GM21825 (cell line): ENCODE data around the gene EMP2.
"Not testable (repeated sequence)": the region's sequence is repeated elsewhere in the genome, so short reads cannot be mapped to it uniquely, and the experiment has no call there.

Experiments
- ATAC-seq: cut with Tn5 transposase; IDR thresholded peaks from one replicate; pipeline ENCODE4 v1.9.1; 2021; ENCODE audit warnings: mild to moderate bottlenecking, moderate library complexity; ENCODE audit not compliant: unreplicated experiment

The EMP2 gene, protein sequence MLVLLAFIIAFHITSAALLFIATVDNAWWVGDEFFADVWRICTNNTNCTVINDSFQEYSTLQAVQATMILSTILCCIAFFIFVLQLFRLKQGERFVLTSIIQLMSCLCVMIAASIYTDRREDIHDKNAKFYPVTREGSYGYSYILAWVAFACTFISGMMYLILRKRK

DNA sequence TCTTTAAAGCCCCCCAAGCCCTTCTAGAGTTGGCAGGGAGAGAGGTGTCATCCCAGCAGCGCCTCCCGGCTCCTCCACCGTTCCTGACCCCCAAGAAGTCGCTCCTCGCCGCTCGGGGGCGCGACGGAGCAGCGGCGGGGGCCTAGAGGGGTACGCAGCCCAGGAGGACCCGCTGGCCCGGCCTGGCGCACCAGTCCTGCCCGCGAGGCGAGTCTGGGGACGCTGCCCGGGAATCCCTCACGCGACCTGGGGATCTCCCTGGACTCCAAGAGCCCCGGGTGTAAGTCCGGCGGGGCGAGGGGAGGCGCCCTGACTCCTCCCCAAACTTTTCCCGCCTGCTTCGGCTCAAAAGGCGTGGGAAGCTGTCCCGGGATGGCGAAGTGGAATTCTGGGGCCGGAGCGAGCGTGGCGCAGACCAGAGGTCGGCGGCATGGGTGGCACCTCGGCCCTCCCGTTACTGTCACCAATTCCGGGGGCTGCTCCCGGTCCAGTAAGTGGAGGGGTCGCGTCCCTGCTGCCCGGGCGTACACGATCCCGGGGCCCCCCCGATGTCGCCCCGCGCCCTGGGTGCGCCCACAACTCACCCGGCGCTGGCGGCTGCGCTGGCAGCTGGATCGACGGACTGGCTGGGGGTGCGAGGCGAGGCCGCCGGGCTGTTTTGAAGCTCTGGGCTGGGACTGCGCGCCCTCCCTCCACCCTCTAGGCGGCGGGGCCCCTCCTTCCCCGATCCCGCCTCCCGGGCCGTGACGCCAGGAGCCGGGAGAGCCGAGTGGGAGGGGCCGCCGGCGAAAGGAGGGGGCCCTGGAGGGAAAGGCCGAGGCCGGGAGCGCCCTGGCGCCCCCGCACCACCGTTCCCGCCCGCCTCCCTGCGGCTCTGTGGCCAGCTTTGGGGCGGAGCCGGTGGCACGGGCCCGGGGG, at the start of gene EMP2:
Gene EMP2 (minus strand): TSS at position 634 of the 918 bp plus-strand sequence. CDS start 32,981 bp downstream, outside the sequence.
- no peak for ATAC-seq

DNA sequence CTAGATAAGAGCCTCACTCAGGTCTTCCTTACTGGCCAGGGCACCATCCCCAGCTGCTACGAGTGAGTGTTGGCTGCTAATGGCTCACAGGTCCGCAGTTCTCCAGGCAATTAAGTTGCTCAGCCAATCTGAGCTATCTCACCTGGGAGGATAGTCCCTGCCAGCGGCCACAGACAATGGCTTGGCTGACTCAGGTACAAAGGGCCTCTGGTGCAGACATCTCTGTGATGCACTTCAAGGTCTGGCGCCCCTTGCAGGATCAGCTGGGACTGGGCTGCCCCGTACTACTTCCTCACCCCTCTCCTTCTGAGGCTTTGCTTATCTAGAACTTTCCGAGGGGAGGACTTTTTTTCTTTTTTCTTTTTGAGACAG, 49.2 kb upstream of the EMP2 start:
- no peak for ATAC-seq

DNA sequence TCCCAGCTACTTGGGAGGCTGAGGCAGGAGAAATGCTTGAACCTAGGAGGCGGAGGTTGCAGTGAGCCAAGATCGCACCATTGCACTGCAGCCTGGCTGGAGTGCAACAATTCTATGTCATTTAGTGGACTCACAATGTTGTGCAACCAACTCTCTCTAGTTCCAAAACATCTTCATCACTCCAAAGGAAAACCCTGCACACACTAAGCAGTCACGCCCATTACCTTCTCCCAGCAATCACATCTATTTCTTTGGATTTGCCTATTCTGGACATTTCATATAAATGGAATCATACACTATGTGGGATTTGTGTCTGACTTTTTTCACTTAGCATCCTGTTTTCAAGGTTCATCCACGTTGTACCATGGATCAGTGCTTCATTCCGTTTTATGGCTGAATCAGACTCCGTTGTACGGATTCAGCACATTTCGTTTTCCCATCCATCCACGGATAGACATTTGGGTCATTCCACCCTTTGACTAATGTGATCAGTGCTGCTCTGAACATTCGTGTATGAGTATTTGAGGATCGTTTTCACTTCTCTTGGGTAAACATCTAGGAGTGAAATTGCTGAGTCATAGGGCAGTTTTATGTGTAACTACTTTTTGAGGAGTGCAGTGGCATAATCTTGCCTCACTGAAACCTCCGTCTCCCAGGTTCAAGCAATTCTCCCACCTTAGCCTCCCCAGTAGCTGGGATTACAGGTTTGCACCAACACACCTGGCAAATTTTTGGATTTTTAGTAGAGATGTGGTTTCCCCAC, 45.4 kb upstream of the EMP2 start:
- no peak for ATAC-seq

DNA sequence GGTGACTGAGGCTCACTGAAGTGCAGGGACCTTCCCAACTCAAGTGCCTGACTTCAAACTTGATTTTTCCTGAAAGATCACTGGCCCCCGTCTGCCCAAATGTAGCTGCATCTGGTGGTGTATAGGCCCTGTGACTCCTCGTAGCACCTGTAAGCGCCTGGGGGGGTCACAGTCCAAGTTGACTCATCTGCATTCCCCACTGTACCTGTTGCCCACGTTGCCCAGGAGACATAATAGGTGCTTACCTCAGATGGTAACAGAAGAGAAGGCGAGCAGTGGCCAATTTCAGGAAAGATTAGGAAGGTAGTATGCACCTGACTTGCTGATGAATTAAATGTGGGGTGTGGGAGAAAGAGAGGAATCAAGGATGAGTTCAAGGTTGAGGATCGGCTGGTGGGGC, 44.1 kb upstream of the EMP2 start:
- no peak for ATAC-seq

DNA sequence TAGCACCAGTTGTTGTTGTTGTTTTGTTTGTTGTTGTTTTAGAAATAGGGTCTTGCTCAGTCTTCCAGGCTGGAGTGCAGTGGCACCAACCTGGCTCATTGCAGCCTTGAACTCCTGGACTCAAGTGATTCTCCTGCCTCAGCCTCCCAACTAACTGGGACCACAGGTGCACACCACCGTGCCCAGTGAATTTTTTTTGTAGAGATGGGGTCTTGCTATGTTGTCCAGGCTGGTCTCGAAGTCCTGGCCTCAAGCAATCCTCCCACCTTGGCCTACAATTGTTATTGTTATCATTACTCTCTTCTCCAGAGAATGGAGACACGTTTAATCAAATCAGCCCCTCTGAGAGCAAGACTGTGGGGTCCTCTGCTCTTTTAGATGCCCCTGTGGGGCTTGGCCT, 42.7 kb upstream of the EMP2 start:
- no peak for ATAC-seq

DNA sequence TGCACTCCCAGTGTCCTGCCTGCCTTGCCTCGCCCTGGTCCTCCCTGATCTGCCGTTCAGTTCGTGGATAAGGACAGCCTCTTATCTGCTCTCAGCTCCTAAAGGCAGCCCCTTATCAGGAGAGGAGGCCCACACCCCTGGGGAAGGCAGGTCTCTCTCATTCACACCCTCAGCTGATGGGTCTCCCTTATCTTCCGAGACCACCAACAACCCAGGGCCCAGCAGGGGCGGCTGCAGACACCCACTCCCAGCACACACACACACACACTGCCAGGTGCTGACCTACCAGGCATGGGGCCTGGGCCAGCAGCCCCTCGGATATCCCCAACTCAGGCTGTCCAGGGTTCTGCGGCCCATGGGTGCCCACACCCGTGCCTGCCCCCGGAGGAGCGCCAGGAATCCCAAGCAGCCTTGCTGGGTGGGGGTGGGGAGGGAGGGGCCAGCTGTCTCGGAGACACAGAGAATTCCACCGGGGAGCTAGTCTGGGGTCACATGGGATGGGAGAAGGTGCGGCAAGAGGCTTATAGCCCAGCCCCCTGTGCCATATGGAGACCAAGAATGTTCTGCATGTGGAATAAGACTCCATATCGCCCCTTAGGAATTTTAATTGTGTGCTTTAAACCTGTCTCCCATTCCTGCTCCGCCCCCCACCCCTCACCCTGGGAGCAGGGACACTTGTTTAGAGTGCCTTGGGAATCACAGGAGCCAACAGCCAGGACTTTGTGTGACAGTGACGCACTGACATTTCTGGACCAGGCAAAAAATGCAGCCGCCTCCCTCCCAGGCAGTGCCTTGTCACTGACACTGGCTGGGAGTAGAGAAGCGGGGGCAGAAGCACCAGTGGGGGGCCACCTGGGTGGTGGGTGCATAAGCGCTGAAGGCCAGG, 41.9 kb upstream of the EMP2 start:
- ATAC-seq = no peak

DNA sequence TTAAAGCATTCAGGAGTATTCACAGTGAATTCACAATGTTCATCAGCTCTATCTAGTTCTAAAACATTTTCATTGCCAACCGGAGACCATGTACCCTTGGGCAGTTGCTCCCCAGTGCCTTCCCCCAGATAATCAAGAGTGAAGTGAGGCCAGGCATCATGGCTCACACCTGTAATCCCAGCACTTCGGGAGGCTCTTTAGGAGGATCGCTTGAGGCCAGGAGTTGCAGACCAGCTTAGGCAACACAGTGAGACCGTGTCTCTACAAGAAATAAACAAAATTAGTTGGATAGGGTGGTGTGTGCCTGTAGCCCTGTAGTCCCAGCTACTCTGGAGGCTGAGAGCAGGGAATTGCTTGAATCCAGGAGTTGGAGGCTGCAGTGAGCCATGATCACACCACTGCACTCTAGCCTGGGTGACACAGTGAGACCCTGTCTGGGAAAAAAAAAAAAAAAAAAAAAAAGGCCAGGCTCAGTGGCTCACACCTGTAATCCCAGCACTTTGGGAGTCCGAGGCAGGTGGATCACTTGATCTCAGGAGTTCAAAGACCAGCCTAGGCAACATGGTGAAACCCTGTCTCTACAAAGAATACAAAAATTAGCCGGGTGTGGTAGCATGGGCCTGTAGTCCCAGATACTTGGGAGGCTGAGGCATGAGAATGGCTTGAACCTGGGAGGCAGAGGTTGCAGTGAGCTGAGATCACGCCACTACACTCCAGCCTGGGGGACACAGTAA, 41.0 kb upstream of the EMP2 start:
- ATAC-seq = not testable (repeated sequence)

DNA sequence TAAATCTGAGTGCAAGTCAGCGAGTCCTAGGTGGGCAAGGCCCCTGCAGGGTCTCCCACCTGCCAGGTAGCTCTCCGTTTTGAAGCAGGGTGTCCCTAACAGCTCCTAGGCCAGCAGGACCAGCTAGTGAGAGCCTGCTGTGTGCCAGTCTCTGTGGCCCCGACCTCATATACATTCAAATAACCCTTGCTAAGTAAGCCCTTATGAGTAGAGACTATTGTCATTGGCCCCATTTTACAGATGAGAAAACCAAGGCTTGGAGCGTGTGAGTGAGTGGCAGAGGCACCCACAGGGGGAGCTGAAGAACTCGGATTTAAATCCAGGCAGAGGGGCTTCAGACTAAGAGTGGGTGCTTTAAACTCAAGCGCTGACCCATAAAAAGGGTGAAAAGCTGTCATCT, 39.7 kb upstream of the EMP2 start:
- ATAC-seq = no peak

DNA sequence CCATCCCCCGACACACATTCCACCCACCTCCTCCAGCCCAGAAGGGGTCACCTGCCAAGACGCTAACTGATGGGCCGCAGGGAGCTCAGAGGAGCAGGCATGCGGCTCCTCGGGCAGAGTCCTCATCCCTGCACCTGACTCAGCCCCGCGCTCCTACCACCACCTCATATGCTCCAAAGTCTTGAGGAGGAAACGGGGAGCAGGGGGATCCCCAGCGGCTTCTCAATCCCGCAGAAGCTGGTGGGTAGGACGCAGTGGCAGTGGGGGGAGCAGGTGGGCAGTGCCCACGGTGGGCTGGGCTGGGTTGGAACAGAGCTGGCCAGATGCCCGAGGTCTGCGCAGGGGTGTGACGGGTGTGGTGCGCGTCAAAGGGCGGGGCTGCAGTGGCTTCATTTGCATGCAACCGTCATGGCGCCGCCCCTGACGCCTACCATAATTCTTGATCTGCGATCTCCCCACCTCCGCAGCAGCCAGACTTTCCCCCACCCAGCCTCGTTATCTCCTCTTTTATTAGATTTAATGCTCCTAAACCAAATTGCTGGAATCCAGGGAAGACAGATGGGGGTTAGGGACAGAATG, 39.0 kb upstream of the EMP2 start:
- ATAC-seq = no peak

DNA sequence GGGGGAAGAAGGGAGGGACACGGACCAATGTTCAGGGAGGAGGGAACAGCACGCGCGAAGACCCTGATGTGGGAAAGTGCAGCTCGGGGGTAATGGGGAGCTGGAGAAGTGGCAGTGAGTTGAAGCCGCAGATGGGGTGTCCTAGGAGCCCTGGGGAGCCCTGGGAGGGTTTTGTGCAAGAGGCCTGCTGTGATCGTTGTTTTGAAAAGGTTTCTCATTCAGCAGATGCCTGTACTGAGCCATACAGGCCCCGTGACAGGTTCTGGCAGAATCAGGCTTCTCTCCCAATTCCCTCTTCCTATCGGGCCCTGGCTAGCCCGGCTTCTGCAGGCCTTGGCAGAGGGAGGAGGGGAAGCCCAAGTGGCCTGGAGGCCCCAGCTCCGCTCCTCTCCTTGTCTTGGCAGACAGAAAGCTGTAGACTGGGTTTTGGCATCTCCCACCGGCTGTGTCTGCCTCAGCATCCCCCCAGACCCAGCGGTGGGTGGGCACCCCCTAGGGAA, 38.4 kb upstream of the EMP2 start:
- ATAC-seq = no peak

DNA sequence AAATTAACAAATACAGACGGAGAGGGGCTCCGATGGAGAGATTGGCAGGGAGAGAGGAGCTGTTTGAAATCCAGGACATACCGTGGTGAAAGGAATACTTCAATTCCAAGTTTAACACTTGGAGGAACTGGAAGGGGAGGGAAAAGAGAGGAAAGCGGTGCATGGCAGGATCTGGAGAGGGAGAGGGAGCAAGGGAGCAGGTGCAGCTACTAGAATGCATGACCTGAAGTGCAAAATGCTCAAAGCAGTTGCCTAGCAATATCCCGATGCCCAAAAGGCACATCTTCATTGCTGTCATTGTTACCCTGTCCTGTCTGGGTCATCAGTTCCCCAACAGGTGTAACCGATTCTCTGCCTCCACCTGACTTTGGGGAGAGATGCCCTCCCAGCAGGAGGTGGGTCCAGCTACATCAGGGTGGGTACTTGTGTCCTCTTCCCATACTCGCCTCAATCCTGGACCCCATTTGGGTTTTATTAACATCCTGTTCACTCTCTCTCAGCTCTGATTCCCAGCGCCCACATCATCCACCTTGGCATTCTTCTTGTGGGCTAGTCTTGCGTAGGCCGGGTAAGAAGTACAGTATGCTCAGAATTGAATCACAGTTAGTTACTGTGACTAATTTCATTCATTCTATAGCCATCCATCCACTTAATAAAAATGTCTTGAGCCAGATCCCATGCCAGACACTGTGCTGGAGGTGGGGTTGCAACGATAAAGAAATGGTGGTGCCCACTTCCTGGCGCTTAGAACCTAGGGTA, 37.4 kb upstream of the EMP2 start:
- ATAC-seq = no peak

DNA sequence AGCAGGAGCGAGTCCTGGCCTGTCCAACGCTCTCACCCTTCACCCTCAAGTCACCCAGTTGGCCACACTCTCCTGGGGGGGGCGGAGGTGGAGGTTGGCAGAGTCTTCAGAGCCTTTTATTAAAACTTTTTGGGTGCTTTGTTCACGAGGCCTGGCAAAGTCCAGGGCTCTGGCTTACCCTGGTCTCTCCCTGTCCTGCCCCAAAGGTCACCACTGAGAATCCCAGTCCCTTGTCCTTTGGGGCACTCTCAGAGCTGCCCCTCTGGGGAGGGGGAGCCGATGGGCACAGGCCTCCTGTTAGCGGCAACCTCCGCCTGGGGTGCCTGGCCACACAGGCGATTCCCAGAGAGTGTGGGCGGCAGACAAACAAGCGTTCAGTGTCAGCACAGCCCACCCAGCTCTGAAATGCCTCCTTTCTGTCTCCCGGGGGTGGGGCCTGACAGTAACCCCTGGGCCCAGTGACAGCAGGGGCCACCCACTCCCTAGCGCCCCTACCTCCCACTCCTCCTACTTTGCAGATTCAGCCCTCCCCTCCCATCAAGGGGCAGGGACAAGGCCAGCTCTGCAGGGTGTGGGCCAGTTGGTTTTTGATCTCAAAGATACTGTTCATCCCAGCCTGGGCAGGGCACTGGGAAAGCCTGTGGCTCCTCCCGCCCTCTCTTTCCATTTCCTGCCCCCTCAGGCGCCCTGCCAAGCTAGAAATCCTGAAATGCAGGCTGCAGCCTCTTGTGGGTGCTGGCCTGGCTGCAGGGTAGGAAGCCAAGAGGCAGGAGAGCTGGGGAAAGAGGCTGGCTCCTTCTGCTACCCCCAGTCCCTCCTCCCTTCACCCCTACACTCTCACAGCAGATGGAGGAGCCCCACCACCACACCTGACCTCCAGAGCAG, 36.6 kb upstream of the EMP2 start:
- no peak for ATAC-seq

DNA sequence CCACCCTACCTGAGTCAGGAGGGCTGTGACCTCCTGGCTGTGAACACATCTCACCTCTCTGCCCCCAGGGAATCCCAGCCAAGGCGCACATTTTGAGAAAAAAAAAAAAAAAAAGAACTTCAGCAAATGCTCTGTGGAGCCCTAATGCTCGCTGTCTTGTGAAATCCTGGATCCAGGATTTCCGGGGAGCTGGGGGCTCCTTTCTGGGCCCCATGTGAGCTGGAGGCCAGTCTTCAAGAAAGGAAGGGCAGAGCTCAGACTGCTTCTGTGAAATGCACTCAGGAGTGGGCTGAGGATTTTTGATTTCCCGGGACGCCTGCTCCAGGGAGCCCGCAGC, 36.0 kb upstream of the EMP2 start:
- ATAC-seq = no peak

DNA sequence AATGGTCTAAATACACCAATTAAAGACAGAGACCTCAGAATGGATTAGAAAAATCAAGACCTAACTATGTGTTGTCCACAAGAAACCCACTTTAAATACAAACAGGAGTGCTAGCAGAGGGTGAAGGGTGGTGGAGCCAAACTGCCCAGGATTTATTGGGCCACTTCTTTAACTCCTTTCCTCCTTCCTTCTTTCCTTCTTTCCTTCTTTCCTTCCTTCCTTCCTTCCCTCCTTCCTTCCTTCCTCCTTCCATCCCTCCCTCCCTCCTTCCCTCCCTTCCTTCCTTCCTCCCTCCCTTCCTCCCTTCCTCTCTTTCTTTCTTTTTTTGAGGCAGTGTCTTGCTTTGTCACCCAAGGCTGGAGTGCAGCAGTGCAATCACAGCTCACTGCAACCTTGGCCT, 34.3 kb upstream of the EMP2 start:
- ATAC-seq = no peak

DNA sequence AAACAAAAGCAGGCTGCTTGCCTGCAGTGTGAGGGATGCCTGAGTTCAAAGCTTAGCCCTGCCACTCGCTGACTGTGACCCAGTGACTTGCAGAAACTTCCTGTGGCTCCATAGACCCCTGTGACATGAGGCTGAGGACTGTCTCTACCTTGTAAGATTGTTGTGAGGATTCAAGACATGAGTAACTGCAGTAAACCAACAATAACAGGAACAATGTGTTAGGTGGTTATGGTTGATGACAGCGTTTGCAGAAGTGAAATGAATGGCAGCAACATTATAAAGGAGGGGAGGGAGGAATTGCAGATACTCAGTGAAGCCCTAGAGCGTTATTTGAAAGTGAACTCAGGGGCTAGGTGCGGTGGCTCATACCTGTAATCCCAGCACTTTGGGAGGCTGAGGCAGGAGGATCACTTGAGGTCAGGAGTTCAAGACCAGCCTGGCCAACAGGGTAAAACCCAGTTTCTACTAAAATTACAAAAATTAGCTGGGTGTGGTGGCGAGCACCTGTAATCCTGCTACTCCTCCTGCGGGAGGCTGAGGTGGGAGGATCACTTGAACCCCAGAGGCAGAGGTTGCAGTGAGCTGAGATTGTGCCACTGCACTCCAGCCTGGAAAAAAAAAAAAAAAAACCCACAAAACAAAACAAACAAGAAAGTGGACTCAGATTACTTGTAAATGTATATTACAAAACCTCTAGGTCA, 33.5 kb upstream of the EMP2 start:
- no peak for ATAC-seq

DNA sequence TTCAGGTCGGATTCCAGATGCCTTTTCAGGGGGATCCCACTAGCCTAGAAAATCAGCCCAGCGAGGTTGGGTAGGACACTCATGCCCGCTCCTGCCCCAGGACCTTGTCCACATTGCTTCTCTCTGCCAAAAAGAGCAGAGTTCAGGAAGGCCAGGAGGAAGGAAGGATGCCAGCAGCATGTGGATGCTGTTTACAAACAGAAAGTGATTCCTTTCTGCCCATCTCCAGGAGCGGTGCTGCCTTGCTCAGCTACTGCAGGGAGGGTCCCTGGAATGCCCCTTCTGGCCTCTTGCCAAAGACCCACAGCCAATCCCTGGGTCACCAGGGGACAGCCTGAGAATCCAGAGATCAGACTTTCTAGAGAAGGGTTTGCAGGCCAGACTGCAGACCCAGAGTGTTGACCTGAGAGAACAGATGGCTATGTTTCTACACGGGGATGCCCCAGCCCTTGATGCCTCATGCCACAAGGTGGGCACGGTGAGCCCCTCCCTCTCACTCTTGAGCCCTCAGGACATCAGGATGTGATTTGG, 32.3 kb upstream of the EMP2 start:
- no peak for ATAC-seq

DNA sequence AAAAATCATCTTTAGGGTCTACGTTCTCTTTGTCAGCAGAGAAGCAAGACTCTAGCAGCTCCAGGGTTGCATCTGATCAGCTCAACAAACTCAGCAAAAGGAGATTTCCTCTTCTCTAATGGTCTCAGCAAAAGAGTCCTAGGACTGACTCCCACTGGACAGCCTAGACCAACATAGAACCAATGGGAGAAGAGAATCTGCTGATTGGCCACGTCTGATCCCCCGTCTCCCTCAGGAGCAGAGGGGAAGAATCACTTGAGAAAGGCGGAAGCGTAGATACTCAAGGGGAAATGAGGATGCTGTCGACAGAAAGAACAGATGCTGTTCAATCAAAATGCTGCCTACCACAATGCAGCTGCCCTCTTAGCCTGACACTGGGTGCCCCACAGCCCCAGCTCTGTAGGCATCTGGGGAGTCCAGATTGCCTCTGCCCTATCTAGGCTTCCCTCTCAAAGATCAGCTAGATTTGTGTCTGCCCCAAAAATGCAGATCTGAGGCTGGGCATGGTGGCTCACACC, 31.5 kb upstream of the EMP2 start:
- ATAC-seq = no peak
